HG02870 (cell line): Measurements from ENCODE around the gene FBXO31.

Experiments
- ATAC-seq: cut with Tn5 transposase; IDR thresholded peaks from one replicate; pipeline ENCODE4 v1.9.1; 2021; ENCODE audit warnings: mild to moderate bottlenecking, moderate library complexity; ENCODE audit not compliant: unreplicated experiment

Gene FBXO31

DNA sequence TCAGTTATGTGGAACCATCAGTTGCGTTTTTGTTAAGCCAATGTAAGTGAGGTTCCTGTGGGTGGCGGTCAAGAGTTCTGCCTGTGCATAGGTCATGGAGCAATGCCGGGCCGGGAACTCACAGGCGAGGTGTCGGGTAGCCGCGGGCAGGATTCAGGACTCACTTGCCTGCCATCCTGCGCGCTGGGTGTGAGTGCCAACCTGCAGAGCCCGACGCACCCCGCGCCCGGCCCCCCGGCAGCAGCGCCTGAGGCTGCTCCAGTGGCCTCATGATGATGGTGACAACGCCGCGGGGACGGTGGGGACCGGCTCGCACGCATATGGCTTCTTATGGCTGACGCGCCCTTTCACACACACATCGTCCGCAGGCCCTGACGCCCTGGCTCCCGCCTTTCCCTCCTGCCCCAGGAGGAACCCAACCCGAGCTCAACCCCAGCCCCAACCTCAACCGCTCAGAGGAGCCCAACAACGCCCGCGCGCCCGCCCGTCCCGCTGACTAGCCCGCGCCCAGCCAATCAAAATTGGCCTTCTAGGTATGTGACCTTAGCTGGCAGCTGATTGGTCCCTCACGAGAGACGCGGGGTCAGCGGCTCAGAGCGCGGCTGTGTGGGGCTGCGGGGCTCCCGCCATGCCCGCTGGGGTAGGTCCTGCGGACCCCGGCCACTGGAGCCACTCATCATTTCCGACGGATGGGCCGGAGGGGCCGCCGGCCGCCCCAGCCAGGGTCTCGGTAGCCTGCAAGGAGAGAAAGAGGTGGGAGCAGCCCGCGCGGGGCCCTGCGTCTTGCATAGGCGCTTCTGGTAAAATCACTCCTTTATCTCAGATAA lies 66.4 kb downstream of the FBXO31 start, which contains the start of gene C16orf95:
Gene C16orf95, minus strand, starts transcription at position 470 of the 827 bp plus-strand sequence. Its CDS starts 150 bp downstream, at position 320.
- ATAC-seq, result peak; percentile 88

- no peak for ATAC-seq
Measured at GRCh38 chr16:87316450-87316922, 67.1 kb downstream of the FBXO31 start.

DNA sequence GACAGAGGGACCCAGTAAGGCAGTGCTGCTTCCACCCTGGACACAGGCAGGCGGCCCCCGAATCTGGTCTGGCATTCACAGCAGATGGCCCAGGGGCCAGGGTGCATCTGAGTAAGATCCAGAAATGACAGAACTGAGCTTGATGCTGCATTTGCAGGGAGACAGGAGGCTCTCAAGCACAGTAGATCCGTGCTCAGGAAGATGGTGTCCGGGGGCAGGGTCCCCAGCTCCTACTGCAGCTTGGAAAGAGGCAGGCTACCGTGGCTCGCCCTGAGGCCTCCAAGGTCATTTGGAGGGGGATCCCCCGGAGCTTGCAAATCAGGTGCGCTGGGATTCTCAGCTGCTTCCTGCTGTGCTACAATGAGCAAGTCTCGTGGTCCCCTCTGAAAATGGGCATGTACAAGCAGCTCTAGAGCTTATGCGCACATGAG lies 68.6 kb downstream of the FBXO31 start:
- no peak for ATAC-seq

- no peak for ATAC-seq
Measured at GRCh38 chr16:87312008-87312407, 71.6 kb downstream of the FBXO31 start.

DNA sequence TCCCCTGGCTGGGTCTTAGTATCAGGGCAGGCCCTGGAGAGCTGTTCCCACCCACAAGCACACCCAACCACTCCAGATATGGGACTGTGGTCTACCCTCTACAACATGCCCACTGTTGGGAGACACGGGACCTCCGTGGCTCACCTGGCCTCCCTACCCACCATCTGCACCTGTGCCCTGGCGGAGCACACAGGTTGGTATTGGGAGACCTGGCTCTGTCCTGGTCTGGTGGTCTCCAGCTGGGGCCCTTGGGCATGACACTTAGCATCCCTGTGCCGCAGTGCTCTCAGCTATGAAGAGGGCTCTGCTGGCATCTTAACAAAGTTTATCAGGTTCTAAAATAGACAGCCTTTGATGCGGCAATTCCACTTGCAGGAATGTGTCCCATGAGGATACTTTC lies 72.2 kb downstream of the FBXO31 start:
- ATAC-seq, result no peak

DNA sequence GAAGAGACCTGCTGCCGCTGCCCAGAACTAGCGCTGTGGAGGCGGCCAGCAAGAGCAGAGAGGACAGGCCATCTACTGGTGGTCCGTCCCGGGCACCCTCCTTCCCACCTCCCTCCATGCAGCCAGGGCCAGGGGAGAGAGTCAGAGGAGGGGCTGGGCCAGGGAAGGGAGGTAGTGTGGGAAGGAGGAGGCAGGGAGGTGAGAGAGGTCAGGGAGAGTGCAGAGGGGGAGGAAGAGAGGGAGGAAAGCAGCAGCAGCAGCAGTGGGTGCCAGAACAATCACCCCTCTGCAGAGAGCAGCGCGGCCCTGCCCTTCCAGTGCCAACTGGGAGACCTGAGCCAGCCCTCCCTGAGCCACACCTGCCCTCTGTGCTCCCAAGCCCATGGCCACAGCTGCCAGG lies 73.0 kb downstream of the FBXO31 start:
- ATAC-seq, result no peak

DNA sequence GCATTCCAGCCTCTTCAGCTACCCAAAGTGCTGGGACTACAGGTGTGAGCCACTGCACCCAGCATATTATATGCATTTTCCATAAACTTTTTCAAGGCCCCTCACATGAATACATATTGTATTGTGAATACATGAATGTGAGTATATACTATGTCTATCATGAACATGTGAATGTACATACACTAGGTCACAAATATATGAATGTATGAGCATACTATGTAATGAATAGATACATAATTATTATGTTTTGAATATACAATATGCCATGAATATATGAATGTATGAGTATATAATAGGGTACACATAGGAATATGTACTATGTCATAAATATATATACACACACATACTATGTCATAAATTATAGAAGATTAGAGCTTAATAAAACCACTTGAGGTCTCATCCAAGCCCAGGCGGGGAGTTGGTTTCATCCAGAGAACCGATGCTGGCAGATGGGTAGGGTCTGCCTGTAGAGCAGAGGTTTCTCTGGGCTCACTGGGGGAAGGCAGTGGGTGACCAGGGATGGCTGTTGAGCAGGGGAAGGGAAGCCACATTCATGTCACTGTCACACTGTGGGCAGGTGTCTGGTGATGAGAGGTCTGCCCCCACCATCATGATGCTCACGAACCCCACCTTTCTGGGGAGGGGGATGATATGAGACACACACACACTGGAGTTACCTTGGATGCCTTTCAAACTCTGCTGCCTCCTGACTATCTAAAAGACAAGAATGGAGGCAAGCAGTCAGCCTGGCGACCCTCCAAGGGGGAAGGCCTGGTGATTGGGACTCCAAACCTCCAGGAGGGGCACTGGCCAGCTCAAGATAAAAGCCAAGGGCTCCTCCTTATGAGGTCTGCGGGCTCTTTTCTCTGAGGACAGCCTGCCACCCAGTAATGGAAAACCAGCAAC lies 73.7 kb downstream of the FBXO31 start:
- no peak for ATAC-seq

- no peak for ATAC-seq
Measured at GRCh38 chr16:87308826-87309225, 74.8 kb downstream of the FBXO31 start.

DNA sequence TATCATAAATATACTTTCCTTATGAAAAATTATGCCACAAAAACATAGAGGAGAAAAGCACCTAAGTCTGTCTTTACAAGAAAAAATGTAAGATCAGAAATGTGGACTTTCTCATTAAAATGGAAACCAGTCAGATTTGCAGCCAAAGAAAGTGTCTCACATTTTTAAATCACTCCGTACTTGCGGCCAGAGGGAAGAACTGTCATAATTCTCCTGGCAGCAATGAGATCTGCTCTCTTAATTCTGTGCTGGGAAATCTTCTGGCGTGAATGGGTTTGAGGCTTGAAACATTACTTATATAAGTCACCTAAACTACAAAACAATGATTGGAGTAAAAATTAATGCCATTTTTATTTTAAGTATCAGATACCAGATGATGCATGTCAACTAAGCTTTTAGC lies 77.1 kb downstream of the FBXO31 start:
- ATAC-seq, result no peak

DNA sequence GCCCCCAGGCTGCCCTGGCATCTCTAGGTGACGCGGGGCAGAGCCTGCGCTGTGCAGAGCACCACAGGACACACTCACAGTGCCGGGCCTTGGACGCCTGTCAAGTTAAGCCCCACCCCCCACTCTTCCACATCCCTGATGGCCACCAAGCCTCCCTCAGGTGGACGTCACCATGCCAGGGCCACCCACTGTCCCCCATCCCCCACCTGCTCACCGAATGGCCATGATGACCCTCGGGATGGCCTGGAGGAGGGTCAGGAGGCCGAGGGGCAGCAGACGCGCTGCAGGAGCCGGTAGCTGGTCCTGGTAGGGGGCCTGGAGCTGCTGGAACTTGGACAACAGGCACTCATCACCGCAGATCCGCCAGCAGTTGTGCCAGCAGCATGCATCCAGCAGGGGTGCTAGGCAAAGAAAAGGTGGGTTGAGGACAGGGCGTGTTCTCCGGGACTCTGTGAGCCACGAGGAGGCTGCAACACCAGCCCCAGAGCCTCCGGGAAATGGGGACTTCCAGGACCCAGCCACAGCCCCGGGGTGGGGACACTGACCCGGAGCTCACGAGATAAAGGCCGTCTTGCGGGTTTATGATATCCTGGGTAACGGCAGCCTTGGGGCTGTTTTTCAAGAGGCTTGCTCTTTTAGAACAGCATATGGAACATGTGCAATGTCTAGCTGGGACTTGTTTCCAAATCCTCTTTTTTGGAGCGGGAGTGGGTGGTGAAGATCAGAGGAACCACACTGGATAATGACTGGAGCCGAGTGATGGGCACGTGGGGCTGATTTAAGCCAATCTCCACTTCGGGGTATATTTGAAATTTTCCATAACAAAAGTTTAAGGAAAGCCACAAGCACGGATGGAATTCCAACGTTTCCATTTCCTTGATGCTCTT lies 77.8 kb downstream of the FBXO31 start:
- ATAC-seq, result no peak

- no peak for ATAC-seq
Measured at GRCh38 chr16:87304951-87305350, 78.6 kb downstream of the FBXO31 start.

- no peak for ATAC-seq
Measured at GRCh38 chr16:87303962-87304521, 79.5 kb downstream of the FBXO31 start.

GRCh38 chr16:87303431-87303930 lies 80.1 kb downstream of the FBXO31 start:
- no peak for ATAC-seq

GRCh38 chr16:87298857-87299465 lies 84.6 kb downstream of the FBXO31 start:
- no peak for ATAC-seq

- no peak for ATAC-seq
Measured at GRCh38 chr16:87297918-87298631, 85.5 kb downstream of the FBXO31 start.

DNA sequence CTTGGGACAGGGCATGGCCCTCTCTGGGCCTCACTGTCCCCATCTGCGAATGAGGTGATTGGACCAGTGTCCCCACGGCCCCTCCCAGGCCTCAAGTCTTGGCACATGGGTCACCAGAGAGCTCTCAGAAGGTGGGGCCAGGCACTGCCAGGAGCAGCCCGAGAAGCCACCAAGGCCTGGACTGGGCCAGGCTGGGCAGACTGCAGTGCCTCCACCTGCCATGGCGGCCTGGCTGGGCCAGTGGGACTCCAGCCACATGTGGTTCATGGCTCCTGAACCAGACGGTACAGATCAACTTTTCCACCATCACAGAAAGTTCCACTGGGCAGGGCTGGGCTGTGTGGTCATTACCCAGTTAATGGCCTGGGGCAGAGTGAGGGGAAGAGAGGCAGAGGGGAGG lies 86.2 kb downstream of the FBXO31 start:
- no peak for ATAC-seq

GRCh38 chr16:87295661-87296531 lies 87.7 kb downstream of the FBXO31 start:
- ATAC-seq, result no peak

GRCh38 chr16:87295259-87295658 lies 88.3 kb downstream of the FBXO31 start:
- ATAC-seq, result no peak
